ENCODE data around the gene OR8G1. TPM values are rescaled to one million over a fixed set of nuclear protein-coding genes. Genes with fewer than 3 reads are reported as not detected.

Gene OR8G1
- total and polyA plus RNA-seq, 2 donors (not counting 1 experiment from before 2014, with no cell fraction given): not detected

- Histone ChIP-seq H3K79me2 (ENCODE audit: control insufficient read depth, insufficient read depth, low read length) (no peaks in the 10 kb centered on the region), H2AFZ (ENCODE audit: low read length) (peak overlapping the region; percentile 13), H3K27me3 (ENCODE audit: control insufficient read depth, insufficient read depth, low read length) (peaks cover 4% of the 10 kb centered on the region), H3K4me3 (replicated peaks in 1 of 4; ENCODE audit: control extremely low read depth in 1 of 4, insufficient read depth in 1 of 4, low read depth in 3 of 4, low read length in 4 of 4) (no peak overlapping the region), H3K27ac (ENCODE audit: insufficient read depth, low read length) (no peak overlapping the region), H3K9ac (ENCODE audit: insufficient read depth, low read length) (no peak overlapping the region), H3K9me3 (ENCODE audit: control insufficient read depth, insufficient read depth, low read depth, low read length) (no peaks in the 10 kb centered on the region), H4K20me1 (ENCODE audit: control insufficient read depth, extremely low read depth, insufficient read depth, low read length) (no peaks in the 10 kb centered on the region), H3K4me1 (ENCODE audit: control insufficient read depth, extremely low read depth, insufficient read depth, low read length) (no peaks in the 10 kb centered on the region), H3K4me2 (ENCODE audit: extremely low read depth, insufficient read depth, low read length) (no peak overlapping the region), H3K36me3 (ENCODE audit: control insufficient read depth, insufficient read depth, low read length) (no peaks in the 10 kb centered on the region)
- TF ChIP-seq, protein P1, sequence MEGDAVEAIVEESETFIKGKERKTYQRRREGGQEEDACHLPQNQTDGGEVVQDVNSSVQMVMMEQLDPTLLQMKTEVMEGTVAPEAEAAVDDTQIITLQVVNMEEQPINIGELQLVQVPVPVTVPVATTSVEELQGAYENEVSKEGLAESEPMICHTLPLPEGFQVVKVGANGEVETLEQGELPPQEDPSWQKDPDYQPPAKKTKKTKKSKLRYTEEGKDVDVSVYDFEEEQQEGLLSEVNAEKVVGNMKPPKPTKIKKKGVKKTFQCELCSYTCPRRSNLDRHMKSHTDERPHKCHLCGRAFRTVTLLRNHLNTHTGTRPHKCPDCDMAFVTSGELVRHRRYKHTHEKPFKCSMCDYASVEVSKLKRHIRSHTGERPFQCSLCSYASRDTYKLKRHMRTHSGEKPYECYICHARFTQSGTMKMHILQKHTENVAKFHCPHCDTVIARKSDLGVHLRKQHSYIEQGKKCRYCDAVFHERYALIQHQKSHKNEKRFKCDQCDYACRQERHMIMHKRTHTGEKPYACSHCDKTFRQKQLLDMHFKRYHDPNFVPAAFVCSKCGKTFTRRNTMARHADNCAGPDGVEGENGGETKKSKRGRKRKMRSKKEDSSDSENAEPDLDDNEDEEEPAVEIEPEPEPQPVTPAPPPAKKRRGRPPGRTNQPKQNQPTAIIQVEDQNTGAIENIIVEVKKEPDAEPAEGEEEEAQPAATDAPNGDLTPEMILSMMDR (conservative IDR thresholded peaks at IDR 0.05 in 1 of 2, IDR thresholded peaks at IDR 0.05 in 1 of 2; ENCODE audit: low read depth in 1 of 2, low read length in 2 of 2): no peak
- no peak for TF ChIP-seq EZH2 (IDR thresholded peaks at IDR 0.05; ENCODE audit: low read length, missing control alignments)
- DNase-seq (ENCODE audit: low read depth in 2 of 2): peak in 1 of 2 donors; percentile 61
Measured at GRCh38 chr11:124194293-124195188, 46.4 kb upstream of the OR8G1 start.

- H3K27me3 ChIP-seq (ENCODE audit: control insufficient read depth, insufficient read depth, low read length): peaks cover 2% of the 10 kb centered on the region
- peak overlapping the region; percentile 13 for H2AFZ ChIP-seq (ENCODE audit: low read length)
- H3K4me1 ChIP-seq (ENCODE audit: control insufficient read depth, extremely low read depth, insufficient read depth, low read length): no peaks in the 10 kb centered on the region
- no peak for TF ChIP-seq EZH2 (IDR thresholded peaks at IDR 0.05; ENCODE audit: low read length, missing control alignments)
- TF ChIP-seq, protein P1 (conservative IDR thresholded peaks at IDR 0.05 in 1 of 2, IDR thresholded peaks at IDR 0.05 in 1 of 2; ENCODE audit: low read depth in 1 of 2, low read length in 2 of 2): peak; percentile 70 to 86
- no peaks in the 10 kb centered on the region for H3K79me2 ChIP-seq (ENCODE audit: control insufficient read depth, insufficient read depth, low read length)
- H3K4me3 ChIP-seq (replicated peaks in 1 of 4; ENCODE audit: control extremely low read depth in 1 of 4, insufficient read depth in 1 of 4, low read depth in 3 of 4, low read length in 4 of 4): no peak overlapping the region
- no peaks in the 10 kb centered on the region for H4K20me1 ChIP-seq (ENCODE audit: control insufficient read depth, extremely low read depth, insufficient read depth, low read length)
- H3K27ac ChIP-seq (ENCODE audit: insufficient read depth, low read length): no peak overlapping the region
- peak; percentile 28 to 80 for DNase-seq (ENCODE audit: low read depth in 2 of 2)
- H3K4me2 ChIP-seq (ENCODE audit: extremely low read depth, insufficient read depth, low read length): no peak overlapping the region
- no peak overlapping the region for H3K9ac ChIP-seq (ENCODE audit: insufficient read depth, low read length)
- H3K9me3 ChIP-seq (ENCODE audit: control insufficient read depth, insufficient read depth, low read depth, low read length): no peaks in the 10 kb centered on the region
- H3K36me3 ChIP-seq (ENCODE audit: control insufficient read depth, insufficient read depth, low read length): no peaks in the 10 kb centered on the region
Measured at GRCh38 chr11:124195189-124195734, 45.6 kb upstream of the OR8G1 start.

DNA sequence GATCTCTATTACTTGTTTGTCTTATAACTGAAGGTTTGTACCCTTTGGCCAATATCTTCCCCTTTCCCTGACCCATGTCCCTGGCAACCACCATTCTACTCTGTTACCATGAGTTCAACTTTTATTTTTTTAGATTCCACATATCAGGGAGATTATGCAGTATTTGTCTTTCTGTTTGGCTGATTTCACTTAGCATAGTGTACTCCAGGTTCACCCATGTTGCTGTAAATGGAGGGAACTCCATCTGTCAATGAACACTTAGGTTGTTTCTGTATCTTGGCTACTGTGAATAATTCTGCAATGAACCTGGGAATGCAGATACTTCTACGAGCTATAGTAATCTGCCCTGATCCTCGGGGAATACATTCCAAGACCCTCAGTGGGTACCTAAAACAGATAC, 42.9 kb upstream of the OR8G1 start:
- no peak overlapping the region for H3K27ac ChIP-seq (ENCODE audit: insufficient read depth, low read length)
- H3K36me3 ChIP-seq (ENCODE audit: control insufficient read depth, insufficient read depth, low read length): no peaks in the 10 kb centered on the region
- no peak overlapping the region for H2AFZ ChIP-seq (ENCODE audit: low read length)
- H3K4me3 ChIP-seq (replicated peaks in 1 of 4; ENCODE audit: control extremely low read depth in 1 of 4, insufficient read depth in 1 of 4, low read depth in 3 of 4, low read length in 4 of 4): no peak overlapping the region
- no peak for TF ChIP-seq EZH2 (IDR thresholded peaks at IDR 0.05; ENCODE audit: low read length, missing control alignments)
- TF ChIP-seq, protein P1 (conservative IDR thresholded peaks at IDR 0.05 in 1 of 2, IDR thresholded peaks at IDR 0.05 in 1 of 2; ENCODE audit: low read depth in 1 of 2, low read length in 2 of 2): no peak
- H4K20me1 ChIP-seq (ENCODE audit: control insufficient read depth, extremely low read depth, insufficient read depth, low read length): no peaks in the 10 kb centered on the region
- DNase-seq (ENCODE audit: low read depth in 2 of 2): no peak
- H3K79me2 ChIP-seq (ENCODE audit: control insufficient read depth, insufficient read depth, low read length): no peaks in the 10 kb centered on the region
- H3K9ac ChIP-seq (ENCODE audit: insufficient read depth, low read length): no peak overlapping the region
- no peaks in the 10 kb centered on the region for H3K27me3 ChIP-seq (ENCODE audit: control insufficient read depth, insufficient read depth, low read length)
- H3K4me1 ChIP-seq (ENCODE audit: control insufficient read depth, extremely low read depth, insufficient read depth, low read length): no peaks in the 10 kb centered on the region
- H3K9me3 ChIP-seq (ENCODE audit: control insufficient read depth, insufficient read depth, low read depth, low read length): no peaks in the 10 kb centered on the region
- no peak overlapping the region for H3K4me2 ChIP-seq (ENCODE audit: extremely low read depth, insufficient read depth, low read length)
